HFFc6 (cell line): ENCODE data around the gene TRIM27. TPM values are rescaled to one million over a fixed set of nuclear protein-coding genes. Genes with fewer than 3 reads are reported as not detected.

Experiments
- DNase-seq: peaks from one replicate; pipeline ENCODE4 v3.0.0-alpha.2; 2018
- H3K27ac Mint-ChIP-seq: 2 replicates; pipeline ENCODE4 v1.8.0; 2020; ENCODE audit warnings: mild to moderate bottlenecking, mixed read lengths
- H3K27me3 Mint-ChIP-seq: 2 replicates; pipeline ENCODE4 v1.8.0; 2021; ENCODE audit warnings: mild to moderate bottlenecking, moderate library complexity, mixed read lengths; ENCODE audit not compliant: insufficient read depth
- H3K36me3 Mint-ChIP-seq: 2 replicates; pipeline ENCODE4 v1.8.0; 2021; ENCODE audit warnings: low read depth, mixed read lengths
- H3K4me1 Mint-ChIP-seq: 2 replicates; pipeline ENCODE4 v1.8.0; 2020; ENCODE audit warnings: low read depth, mixed read lengths
- H3K4me3 Mint-ChIP-seq: 2 replicates; pipeline ENCODE4 v1.8.0; 2020; ENCODE audit warnings: mild to moderate bottlenecking, moderate library complexity, mixed read lengths
- H3K9me3 Mint-ChIP-seq: 2 replicates; pipeline ENCODE4 v1.8.0; 2020; ENCODE audit warnings: mild to moderate bottlenecking, mixed read lengths
- total RNA-seq, 6 experiments: library from RNA; stranded (reverse); fragmentation: NEBNext Ultra II Directional; extraction: Animal tissue kit (Norgen Biotek cat#: 25700); gene quantifications; 2 replicates in 1 of 6; 3 replicates in 5 of 6; pipeline ENCODE4 v1.2.3, GENCODE V29; 2021
- TF ChIP-seq, protein P1 (sequence below): fragments of 200-600 bp; sonication (generic); IDR thresholded peaks from 2 replicates; pipeline ENCODE4 v1.5.0; 2021; ENCODE audit warnings: antibody characterized with exemption, mild to moderate bottlenecking

The TRIM27 gene
- total RNA-seq, 6 experiments from 2014 or later = 35.9 to 40.6 (median 39.3) TPM

DNA sequence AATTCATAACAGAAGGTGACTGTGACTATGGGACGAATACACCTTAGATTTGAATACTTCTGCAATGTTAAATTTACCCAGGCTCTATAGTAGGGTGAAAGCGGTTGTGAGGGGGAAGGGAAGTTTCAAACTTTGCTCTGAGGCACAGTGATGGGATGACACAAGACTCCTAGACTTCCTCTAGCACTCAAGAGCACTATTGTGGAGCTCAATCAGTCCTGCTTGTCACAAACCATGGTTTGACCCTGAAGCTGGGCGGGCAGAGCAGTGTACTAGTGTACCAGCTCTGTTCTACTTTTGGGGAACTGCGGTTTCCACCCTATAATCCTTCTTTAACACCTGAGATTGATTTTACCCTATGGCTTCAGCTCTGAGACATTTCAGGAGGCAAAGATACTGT is 17.1 kb downstream of the TRIM27 start:
- TF ChIP-seq, protein P1, sequence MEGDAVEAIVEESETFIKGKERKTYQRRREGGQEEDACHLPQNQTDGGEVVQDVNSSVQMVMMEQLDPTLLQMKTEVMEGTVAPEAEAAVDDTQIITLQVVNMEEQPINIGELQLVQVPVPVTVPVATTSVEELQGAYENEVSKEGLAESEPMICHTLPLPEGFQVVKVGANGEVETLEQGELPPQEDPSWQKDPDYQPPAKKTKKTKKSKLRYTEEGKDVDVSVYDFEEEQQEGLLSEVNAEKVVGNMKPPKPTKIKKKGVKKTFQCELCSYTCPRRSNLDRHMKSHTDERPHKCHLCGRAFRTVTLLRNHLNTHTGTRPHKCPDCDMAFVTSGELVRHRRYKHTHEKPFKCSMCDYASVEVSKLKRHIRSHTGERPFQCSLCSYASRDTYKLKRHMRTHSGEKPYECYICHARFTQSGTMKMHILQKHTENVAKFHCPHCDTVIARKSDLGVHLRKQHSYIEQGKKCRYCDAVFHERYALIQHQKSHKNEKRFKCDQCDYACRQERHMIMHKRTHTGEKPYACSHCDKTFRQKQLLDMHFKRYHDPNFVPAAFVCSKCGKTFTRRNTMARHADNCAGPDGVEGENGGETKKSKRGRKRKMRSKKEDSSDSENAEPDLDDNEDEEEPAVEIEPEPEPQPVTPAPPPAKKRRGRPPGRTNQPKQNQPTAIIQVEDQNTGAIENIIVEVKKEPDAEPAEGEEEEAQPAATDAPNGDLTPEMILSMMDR = no peak
- peaks cover 66% of the 10 kb centered on the region for H3K36me3 Mint-ChIP-seq
- no peaks in the 10 kb centered on the region for H3K27me3 Mint-ChIP-seq
- no peaks in the 10 kb centered on the region for H3K4me1 Mint-ChIP-seq
- no peak overlapping the region for H3K4me3 Mint-ChIP-seq
- no peak for DNase-seq
- H3K9me3 Mint-ChIP-seq = no peaks in the 10 kb centered on the region
- no peak overlapping the region for H3K27ac Mint-ChIP-seq

DNA sequence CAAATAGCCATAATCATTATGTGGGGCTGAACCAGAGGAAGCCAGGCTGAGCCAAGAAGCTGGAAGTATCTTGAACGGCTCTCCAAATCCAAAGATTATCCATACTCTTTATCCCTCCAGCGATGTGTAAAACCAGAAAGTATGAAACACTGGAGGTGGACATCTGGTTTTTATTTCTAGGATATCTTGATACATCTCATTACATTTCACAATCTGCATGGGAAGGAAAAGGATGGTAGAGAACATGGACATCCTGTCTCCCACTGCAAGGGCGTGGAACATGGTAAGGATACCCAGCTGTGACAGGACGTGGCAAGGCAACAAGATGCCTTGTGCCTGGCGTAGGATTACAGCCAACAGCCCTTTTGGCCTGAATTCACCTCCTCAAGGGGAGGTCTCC is 20.1 kb downstream of the TRIM27 start:
- Mint-ChIP-seq H3K4me1 (0 out of 2 replicates have a peak, but pooled peaks cover 2% of the 10 kb centered on the region), H3K27me3 (no peaks in the 10 kb centered on the region), H3K36me3 (peaks cover 55% of the 10 kb centered on the region), H3K27ac (no peak overlapping the region), H3K4me3 (no peak overlapping the region), H3K9me3 (no peaks in the 10 kb centered on the region)
- no peak for DNase-seq
- TF ChIP-seq, protein P1 = no peak

DNA sequence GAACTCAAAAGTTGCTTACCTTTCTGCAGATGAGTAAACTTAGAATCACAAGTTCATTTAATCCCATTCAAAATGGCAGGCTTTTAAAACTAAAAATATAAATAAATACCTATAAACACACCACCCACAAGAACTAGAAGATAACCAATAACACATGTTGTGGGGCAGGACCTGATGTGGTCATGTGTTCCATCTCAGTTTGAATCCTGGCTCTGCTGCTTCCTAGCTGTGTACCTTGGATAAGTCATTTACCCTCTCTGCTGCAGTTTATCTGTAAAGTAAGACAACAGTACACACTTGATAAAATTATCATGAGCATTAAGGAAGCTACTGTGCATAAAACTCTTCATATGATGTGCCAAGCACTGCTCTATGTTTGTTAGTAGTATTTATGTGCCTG is 22.0 kb downstream of the TRIM27 start:
- DNase-seq = no peak
- Mint-ChIP-seq H3K4me1 (0 out of 2 replicates have a peak, but pooled peaks cover 11% of the 10 kb centered on the region), H3K27me3 (peaks cover 2% of the 10 kb centered on the region; the same call in 1 of the 2 replicates), H3K9me3 (no peaks in the 10 kb centered on the region), H3K4me3 (no peak overlapping the region), H3K27ac (no peak overlapping the region), H3K36me3 (peaks cover 45% of the 10 kb centered on the region)
- TF ChIP-seq, protein P1 = no peak

DNA sequence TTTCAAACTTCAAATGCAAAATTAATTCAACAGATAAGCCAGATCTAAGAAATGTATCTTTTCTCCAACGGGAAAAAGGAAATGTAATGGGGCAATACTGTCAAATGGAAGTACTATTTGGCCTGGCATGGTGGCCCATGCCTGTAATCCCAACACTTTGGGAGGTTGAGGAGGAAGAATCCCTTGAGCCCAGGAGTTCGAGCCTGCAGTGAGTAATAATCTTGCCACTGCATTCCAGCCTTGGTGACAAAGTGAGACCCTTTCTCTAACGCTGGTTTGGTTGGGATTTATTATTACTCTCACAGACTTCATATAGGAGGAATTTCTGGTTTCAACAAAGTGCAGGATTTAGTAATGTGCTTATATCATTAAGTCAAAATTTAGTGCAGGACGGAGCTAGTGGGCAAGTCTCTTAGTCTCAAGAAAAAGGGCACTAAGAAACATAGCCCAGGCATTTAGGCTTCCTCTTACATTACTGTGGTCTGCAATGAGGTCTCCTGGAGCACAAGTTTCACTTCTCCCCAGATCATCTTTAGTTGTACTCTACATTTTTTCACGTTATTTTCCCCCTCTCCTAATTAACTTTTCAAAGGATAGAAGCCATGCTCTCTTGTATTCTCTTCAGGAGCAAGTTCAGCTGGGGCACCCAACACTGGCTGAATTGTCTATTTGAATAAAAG is 23.1 kb downstream of the TRIM27 start:
- Mint-ChIP-seq H3K4me3 (no peak overlapping the region), H3K27ac (no peak overlapping the region), H3K36me3 (peaks cover 42% of the 10 kb centered on the region), H3K4me1 (0 out of 2 replicates have a peak, but pooled peaks cover 11% of the 10 kb centered on the region), H3K9me3 (0 out of 2 replicates have a peak, but pooled peaks cover 4% of the 10 kb centered on the region), H3K27me3 (peaks cover 8% of the 10 kb centered on the region)
- DNase-seq = no peak
- TF ChIP-seq, protein P1 = no peak

DNA sequence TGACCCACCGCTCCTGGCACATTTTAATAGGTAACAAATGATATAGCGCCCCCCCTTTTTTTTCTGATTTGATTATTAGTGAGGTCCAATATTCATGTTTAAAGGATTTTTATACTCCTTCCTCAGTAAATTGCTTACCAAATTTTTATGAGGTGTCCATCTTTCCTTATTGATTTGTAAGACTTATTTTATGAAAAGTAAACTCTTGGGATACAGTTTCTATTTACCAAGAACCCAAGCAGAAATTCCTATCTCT is 25.1 kb downstream of the TRIM27 start:
- peaks cover 11% of the 10 kb centered on the region; the same call in 1 of the 2 replicates for H3K4me1 Mint-ChIP-seq
- TF ChIP-seq, protein P1 = peak; percentile 26
- H3K4me3 Mint-ChIP-seq = peak overlapping the region; percentile 97
- 0 out of 2 replicates have a peak, but pooled peaks cover 4% of the 10 kb centered on the region for H3K9me3 Mint-ChIP-seq
- DNase-seq = no peak
- peaks cover 27% of the 10 kb centered on the region for H3K36me3 Mint-ChIP-seq
- peaks cover 8% of the 10 kb centered on the region for H3K27me3 Mint-ChIP-seq
- H3K27ac Mint-ChIP-seq = peak overlapping the region; percentile 75
